ENCODE measurements around the gene HLA-DMA.

DNA sequence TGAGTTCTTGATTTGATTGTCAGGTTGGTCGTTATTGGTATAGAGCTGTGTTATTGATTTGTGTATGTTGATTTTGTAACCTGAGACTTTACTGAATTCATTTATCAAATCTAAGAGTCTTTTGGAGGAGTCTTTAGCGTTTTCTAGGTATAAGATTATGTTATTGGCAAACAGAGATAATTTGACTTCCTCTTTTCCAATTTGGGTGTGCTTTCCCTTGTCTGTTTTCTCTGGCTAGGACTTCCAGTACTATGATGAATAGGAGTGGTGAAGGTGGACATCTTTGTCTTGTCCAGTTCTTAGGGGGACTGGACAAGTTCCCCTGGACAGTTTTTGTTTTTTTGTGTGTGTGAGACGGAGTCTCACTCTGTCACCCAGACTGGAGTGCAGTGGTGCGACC is 39.1 kb upstream of the HLA-DMA start:
- no peak for TF ChIP-seq POLR2A (IDR thresholded peaks at IDR 0.05; ENCODE audit: low read length)
- TF ChIP-seq GATA1 (IDR thresholded peaks at IDR 0.05; ENCODE audit: low read depth, low read length), result no peak
